MCF 10A (cell line): Measurements from ENCODE around the gene NR4A1. TPM values are rescaled to one million over a fixed set of nuclear protein-coding genes. Genes with fewer than 3 reads are reported as not detected.

Source experiments
- BruUV-seq: library from RNA; stranded (reverse); fragments of 400-500 nt; replicated peaks from 2 replicates; lab custom pipeline; 2021; lab: Mats Ljungman, UMichigan
- CTCF ChIA-PET: fragments of 300-600 bp; sonication (Branson Sonifier 250); formaldehyde crosslinking; extraction: SDS; loops from one replicate; lab custom pipeline; 2021; ENCODE audit warnings: antibody characterized with exemption, inconsistent platforms; lab: Yijun Ruan, JAX
- POLR2A ChIA-PET: fragments of 300-600, 350-650 bp; sonication (Branson Sonifier 250); formaldehyde crosslinking; extraction: SDS; loops from one replicate; lab custom pipeline; 2020; ENCODE audit warnings: antibody characterized with exemption, inconsistent platforms; lab: Yijun Ruan, JAX
- DNase-seq: peaks from one replicate; pipeline ENCODE4 v3.0.0-alpha.2; 2018; ENCODE audit not compliant: unreplicated experiment
- H3K27ac Mint-ChIP-seq: one replicate; pipeline ENCODE4 v1.8.0; 2022; ENCODE audit warnings: mild to moderate bottlenecking, low read depth, mixed read lengths; ENCODE audit not compliant: unreplicated experiment
- H3K27me3 Mint-ChIP-seq: one replicate; pipeline ENCODE4 v1.8.0; 2022; ENCODE audit warnings: mixed read lengths; ENCODE audit not compliant: insufficient read depth, unreplicated experiment
- H3K36me3 Mint-ChIP-seq: one replicate; pipeline ENCODE4 v1.8.0; 2022; ENCODE audit warnings: mild to moderate bottlenecking, moderate library complexity, mixed read lengths; ENCODE audit not compliant: insufficient read depth, unreplicated experiment
- H3K4me1 Mint-ChIP-seq: one replicate; pipeline ENCODE4 v1.8.0; 2022; ENCODE audit warnings: mixed read lengths; ENCODE audit not compliant: insufficient read depth, unreplicated experiment
- H3K4me3 Mint-ChIP-seq: one replicate; pipeline ENCODE4 v1.8.0; 2022; ENCODE audit warnings: mild to moderate bottlenecking, moderate library complexity, mixed read lengths; ENCODE audit not compliant: unreplicated experiment
- H3K9me3 Mint-ChIP-seq: one replicate; pipeline ENCODE4 v1.8.0; 2022; ENCODE audit warnings: mixed read lengths; ENCODE audit not compliant: unreplicated experiment
- intact Hi-C: fragments of 100-400 bp; cut with micrococcal nuclease; formaldehyde crosslinking; loops from 2 replicates; pipeline ENCODE4 v1.14.1; 2022
- total RNA-seq: library from RNA; stranded (reverse); gene quantifications from 2 replicates; pipeline ENCODE4 v1.2.3, GENCODE V29; 2022
- TF ChIP-seq, protein P1 (sequence below): fragments of 200-600 bp; IDR thresholded peaks from one replicate; pipeline ENCODE4 v1.8.0; 2022; ENCODE audit warnings: antibody characterized with exemption, mild to moderate bottlenecking; ENCODE audit not compliant: unreplicated experiment

The NR4A1 gene
- total RNA-seq, 1 experiment from 2014 or later, result 2.9 TPM

DNA sequence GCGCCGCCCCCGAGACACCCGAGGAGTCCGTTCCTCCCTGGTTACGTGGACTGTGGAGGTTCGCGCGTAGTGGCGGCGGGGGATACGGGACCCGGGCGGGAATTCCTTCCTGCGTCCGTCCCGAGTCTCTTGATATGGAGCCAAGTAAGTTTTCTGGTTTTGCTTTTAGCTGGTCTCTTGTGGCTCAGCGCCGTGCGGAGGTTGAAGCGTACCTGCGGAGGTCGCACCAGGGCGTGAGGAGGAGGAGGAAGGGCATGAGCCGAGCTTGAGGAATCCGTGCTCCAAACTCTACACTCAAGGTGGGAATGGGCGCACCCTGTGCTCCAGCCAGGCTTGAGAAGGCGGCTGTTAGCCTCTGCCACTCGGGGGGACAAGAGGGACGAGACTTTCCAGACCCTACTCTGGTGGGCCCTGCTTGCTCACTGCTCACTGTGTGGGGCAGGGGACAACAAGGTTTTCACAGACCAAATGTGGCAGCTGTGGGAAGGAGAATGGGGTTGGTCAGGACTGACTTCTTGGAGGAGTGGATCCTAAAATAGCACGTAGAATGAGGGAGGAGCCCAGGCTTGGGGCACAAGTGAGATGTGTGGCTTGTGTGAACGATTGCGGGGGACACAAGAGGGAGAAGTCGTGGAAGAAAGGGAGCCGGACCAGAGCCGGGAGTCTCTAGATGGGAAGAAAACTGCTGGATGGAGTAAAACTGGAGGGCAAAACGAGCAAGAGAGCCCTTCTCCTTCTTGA lies 19.1 kb downstream of the NR4A1 start:
- Mint-ChIP-seq H3K36me3 (peaks cover 35% of the 10 kb centered on the region), H3K9me3 (no peaks in the 10 kb centered on the region), H3K4me3 (peak overlapping the region; percentile 96), H3K27ac (peak overlapping the region; percentile 99), H3K27me3 (peaks cover 17% of the 10 kb centered on the region), H3K4me1 (peaks cover 22% of the 10 kb centered on the region)
- ChIA-PET CTCF (interaction anchor here (0.6 to 32.1 kb wide), 11 partner anchors 10 to 902 kb away, joined by 3 to 560 read pairs (median 5); no protein-coding TSS in a partner anchor), POLR2A (interaction anchor here (0.6 to 7.4 kb wide), 18 partner anchors 13 to 1714 kb away, joined by 3 to 49 read pairs (median 4); partner anchors contain the start of genes KRT18, KRT5 and NR4A1)
- intact Hi-C loops, result no loop called here
- TF ChIP-seq, protein P1, sequence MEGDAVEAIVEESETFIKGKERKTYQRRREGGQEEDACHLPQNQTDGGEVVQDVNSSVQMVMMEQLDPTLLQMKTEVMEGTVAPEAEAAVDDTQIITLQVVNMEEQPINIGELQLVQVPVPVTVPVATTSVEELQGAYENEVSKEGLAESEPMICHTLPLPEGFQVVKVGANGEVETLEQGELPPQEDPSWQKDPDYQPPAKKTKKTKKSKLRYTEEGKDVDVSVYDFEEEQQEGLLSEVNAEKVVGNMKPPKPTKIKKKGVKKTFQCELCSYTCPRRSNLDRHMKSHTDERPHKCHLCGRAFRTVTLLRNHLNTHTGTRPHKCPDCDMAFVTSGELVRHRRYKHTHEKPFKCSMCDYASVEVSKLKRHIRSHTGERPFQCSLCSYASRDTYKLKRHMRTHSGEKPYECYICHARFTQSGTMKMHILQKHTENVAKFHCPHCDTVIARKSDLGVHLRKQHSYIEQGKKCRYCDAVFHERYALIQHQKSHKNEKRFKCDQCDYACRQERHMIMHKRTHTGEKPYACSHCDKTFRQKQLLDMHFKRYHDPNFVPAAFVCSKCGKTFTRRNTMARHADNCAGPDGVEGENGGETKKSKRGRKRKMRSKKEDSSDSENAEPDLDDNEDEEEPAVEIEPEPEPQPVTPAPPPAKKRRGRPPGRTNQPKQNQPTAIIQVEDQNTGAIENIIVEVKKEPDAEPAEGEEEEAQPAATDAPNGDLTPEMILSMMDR, result no peak
- DNase-seq, result no peak
- TSS peak; percentile 75 for BruUV-seq

DNA sequence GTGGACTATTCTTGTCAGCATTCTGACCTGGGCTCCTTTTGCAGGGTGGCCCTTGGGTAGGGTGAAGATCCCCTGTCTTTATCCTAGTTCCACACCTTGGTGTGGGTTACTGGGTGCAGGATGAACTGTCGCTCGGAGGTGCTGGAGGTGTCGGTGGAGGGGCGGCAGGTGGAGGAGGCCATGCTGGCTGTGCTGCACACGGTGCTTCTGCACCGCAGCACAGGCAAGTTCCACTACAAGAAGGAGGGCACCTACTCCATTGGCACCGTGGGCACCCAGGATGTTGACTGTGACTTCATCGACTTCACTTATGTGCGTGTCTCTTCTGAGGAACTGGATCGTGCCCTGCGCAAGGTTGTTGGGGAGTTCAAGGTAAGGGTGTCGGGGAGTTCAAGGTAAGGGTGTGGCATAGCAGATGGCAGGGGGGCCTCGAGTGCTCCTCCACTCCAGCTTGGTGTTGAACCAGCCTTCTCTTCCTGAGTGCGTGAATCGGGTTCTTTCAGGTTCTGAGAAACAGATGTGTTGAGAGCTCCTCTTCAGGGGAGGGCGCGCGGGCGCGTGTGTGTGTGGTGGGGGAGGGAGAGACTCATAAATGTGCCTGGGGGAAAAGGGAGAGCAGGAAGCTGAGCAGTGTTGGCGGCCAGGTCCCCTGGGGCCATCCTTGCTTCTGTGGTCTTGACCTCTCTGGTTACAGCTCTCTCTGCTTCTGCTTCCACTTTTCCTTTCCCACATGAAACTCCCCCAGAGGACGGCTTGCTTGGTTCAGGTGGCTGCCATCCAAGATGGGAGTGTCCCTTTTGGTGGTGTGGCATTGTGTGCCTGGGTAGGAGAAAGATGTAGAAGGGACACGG lies 22.5 kb downstream of the NR4A1 start:
- Mint-ChIP-seq H3K27ac (peak overlapping the region; percentile 70), H3K4me1 (peaks cover 22% of the 10 kb centered on the region), H3K9me3 (no peaks in the 10 kb centered on the region), H3K4me3 (no peak overlapping the region), H3K36me3 (peaks cover 62% of the 10 kb centered on the region), H3K27me3 (no peaks in the 10 kb centered on the region)
- TF ChIP-seq, protein P1, result no peak
- DNase-seq, result no peak
- BruUV-seq, result no TSS peak
- ChIA-PET CTCF (interaction anchor here (0.7 to 32.1 kb wide), 2 partner anchors 9 to 49 kb away, joined by 3 to 560 read pairs; no protein-coding TSS in a partner anchor), POLR2A (interaction anchor here (0.7 kb wide), 1 partner anchor 70 kb away, joined by 6 read pairs; no protein-coding TSS in a partner anchor)
- intact Hi-C loops, result no loop called here

GRCh38 chr12:52074971-52075724 lies 23.9 kb downstream of the NR4A1 start:
- CTCF ChIA-PET, result interaction anchor here (0.6 to 32.1 kb wide), 4 partner anchors 9 to 50 kb away, joined by 3 to 560 read pairs (median 4); no protein-coding TSS in a partner anchor
- BruUV-seq, result no TSS peak
- intact Hi-C loops, result no loop called here
- POLR2A ChIA-PET, result interaction anchor here (0.7 kb wide), 1 partner anchor 71 kb away, joined by 6 read pairs; no protein-coding TSS in a partner anchor
- Mint-ChIP-seq H3K4me1 (peaks cover 22% of the 10 kb centered on the region), H3K27ac (no peak overlapping the region), H3K27me3 (no peaks in the 10 kb centered on the region), H3K4me3 (no peak overlapping the region), H3K9me3 (no peaks in the 10 kb centered on the region), H3K36me3 (peaks cover 62% of the 10 kb centered on the region)
- DNase-seq, result no peak
- TF ChIP-seq, protein P1, result no peak
